PFSK-1 (cell line): ENCODE data around the gene TTLL11.

Source experiments
- FOXP2 ChIP-seq: optimal IDR thresholded peaks from 2 replicates; pipeline ENCODE3; 2011; ENCODE audit warnings: borderline replicate concordance, control low read depth, inconsistent platforms; ENCODE audit not compliant: insufficient read depth; ENCODE audit errors: extremely low read length, extremely low read depth
- POLR2AphosphoS5 ChIP-seq: IDR thresholded peaks from 2 replicates; pipeline ENCODE4 v1.6.1; 2012; ENCODE audit warnings: low read depth, mild to moderate bottlenecking, control low read depth, low read length, moderate library complexity
- SIN3A ChIP-seq: IDR thresholded peaks from 2 replicates; pipeline ENCODE4 v1.6.1; 2012; ENCODE audit warnings: mild to moderate bottlenecking, low read length, moderate library complexity, borderline replicate concordance; ENCODE audit not compliant: insufficient read depth
- TAF1 ChIP-seq: IDR thresholded peaks from 2 replicates; pipeline ENCODE4 v1.6.1; 2012; ENCODE audit warnings: low read length, control low read depth, borderline replicate concordance; ENCODE audit not compliant: insufficient read depth
- TF ChIP-seq, protein P1 (sequence below), 2 experiments: IDR thresholded peaks; 2 replicates each; pipeline versions ENCODE4 v1.6.1 to v1.8.0; 2011 to 2012; ENCODE audit warnings: low read depth in 2 of 2, low read length in 2 of 2, control low read depth in 1 of 2, inconsistent platforms in 1 of 2, mild to moderate bottlenecking in 1 of 2, moderate library complexity in 1 of 2; ENCODE audit not compliant: insufficient read depth in 1 of 2

DNA sequence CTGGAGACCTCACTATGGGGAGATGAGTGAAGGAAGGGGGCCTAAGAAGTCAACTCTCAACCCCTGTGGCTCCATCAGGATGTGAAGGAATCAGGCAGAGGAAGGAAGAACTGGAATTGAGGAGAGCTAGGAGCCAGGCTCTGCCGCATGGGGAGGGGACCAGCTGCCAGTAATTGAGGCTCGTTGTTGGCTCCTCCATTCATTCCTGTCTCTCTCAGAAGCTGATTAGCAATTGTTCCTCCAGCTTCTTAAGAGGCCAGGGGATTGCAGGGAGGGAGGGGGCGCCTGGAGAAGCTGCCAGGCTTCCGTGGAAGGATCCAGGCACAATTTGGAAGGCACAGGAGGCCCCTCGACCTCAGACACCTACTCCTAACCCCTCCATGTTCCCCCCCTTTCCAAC, 20.5 kb upstream of the TTLL11 start:
- TF ChIP-seq TAF1 (no peak), POLR2AphosphoS5 (no peak), SIN3A (no peak), FOXP2 (no peak)
- TF ChIP-seq, protein P1, sequence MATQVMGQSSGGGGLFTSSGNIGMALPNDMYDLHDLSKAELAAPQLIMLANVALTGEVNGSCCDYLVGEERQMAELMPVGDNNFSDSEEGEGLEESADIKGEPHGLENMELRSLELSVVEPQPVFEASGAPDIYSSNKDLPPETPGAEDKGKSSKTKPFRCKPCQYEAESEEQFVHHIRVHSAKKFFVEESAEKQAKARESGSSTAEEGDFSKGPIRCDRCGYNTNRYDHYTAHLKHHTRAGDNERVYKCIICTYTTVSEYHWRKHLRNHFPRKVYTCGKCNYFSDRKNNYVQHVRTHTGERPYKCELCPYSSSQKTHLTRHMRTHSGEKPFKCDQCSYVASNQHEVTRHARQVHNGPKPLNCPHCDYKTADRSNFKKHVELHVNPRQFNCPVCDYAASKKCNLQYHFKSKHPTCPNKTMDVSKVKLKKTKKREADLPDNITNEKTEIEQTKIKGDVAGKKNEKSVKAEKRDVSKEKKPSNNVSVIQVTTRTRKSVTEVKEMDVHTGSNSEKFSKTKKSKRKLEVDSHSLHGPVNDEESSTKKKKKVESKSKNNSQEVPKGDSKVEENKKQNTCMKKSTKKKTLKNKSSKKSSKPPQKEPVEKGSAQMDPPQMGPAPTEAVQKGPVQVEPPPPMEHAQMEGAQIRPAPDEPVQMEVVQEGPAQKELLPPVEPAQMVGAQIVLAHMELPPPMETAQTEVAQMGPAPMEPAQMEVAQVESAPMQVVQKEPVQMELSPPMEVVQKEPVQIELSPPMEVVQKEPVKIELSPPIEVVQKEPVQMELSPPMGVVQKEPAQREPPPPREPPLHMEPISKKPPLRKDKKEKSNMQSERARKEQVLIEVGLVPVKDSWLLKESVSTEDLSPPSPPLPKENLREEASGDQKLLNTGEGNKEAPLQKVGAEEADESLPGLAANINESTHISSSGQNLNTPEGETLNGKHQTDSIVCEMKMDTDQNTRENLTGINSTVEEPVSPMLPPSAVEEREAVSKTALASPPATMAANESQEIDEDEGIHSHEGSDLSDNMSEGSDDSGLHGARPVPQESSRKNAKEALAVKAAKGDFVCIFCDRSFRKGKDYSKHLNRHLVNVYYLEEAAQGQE (IDR thresholded peaks at IDR 0.05; ENCODE audit: insufficient read depth in 1 of 2, low read depth in 2 of 2, low read length in 2 of 2) = no peak
